Transverse colon (tissue), 4 donors: ENCODE measurements around the gene CHRM5. TPM values are rescaled to one million over a fixed set of nuclear protein-coding genes. Genes with fewer than 3 reads are reported as not detected.
A peak's percentile ranks its signal among the peaks of the same experiment; 100 is the strongest.
"Not testable (repeated sequence)": the region's sequence is repeated elsewhere in the genome, so short reads cannot be mapped to it uniquely, and the experiment has no call there.

ENCODE experiments used
- DNase-seq: peaks from one replicate; pipeline ENCODE4 v3.0.0-alpha.2; 2019
- H3K27ac ChIP-seq, 4 donors: fragments of 200-600 bp; sonication (generic); 2 replicates each; pipeline ENCODE4 v1.5.1; 2016 to 2018; ENCODE audit warnings: inconsistent platforms in 4 of 4
- H3K27me3 ChIP-seq: fragments of 200-600 bp; sonication (generic); 2 replicates; pipeline ENCODE4 v1.5.1; 2017; ENCODE audit warnings: inconsistent platforms
- H3K36me3 ChIP-seq, 4 donors: fragments of 200-600 bp; sonication (generic); 2 replicates each; pipeline ENCODE4 v1.5.1; 2017 to 2019; ENCODE audit warnings: inconsistent platforms in 4 of 4
- H3K4me1 ChIP-seq, 4 donors: fragments of 200-600 bp; sonication (generic); 2 replicates each; pipeline ENCODE4 v1.5.1; 2017 to 2020; ENCODE audit warnings: inconsistent platforms in 4 of 4
- H3K4me3 ChIP-seq, 4 donors: fragments of 200-600 bp; sonication (generic); 1 replicate in 1 of 4; 2 replicates in 3 of 4; pipeline versions ENCODE4 v1.5.1 to v1.6.1; 2017 to 2019; ENCODE audit warnings: inconsistent platforms in 4 of 4
- H3K9me3 ChIP-seq, 2 donors: fragments of 200-600 bp; sonication (generic); 2 replicates each; pipeline ENCODE4 v1.5.1; 2017 to 2019; ENCODE audit warnings: inconsistent platforms in 2 of 2
- EP300 ChIP-seq: sonication (generic); formaldehyde crosslinking; IDR thresholded peaks from one replicate; pipeline ENCODE4 v1.6.1; 2017; ENCODE audit warnings: antibody characterized with exemption, low read depth
- POLR2A ChIP-seq: fragments of 450-650 bp; IDR thresholded peaks from one replicate; pipeline ENCODE4 v1.6.1; 2016; ENCODE audit warnings: antibody characterized with exemption, mild to moderate bottlenecking, moderate library complexity
- POLR2AphosphoS5 ChIP-seq, 3 donors: sonication (generic); formaldehyde crosslinking; IDR thresholded peaks; one replicate each; pipeline ENCODE4 v1.6.1; 2016; ENCODE audit warnings: antibody characterized with exemption in 3 of 3
- WGBS, 2 donors: methylation state at CpG; one replicate each; pipeline ENCODE4 v1.1.5; 2018; ENCODE audit warnings: low coverage in 1 of 2; 5-methylcytosine and 5-hydroxymethylcytosine counted together
- in situ Hi-C, 4 donors: fragments of 200-750 bp; cut with MboI; loops; one replicate each; pipeline versions ENCODE4 v1.15.0 to v1.15.1; 2017; ENCODE audit warnings: low sequenced_read_pairs in 3 of 4, low pct_ligation_motif_present in 1 of 4, low pct_unique_long_range_greater_than_20kb in 1 of 4
- intact Hi-C: fragments of 100-400 bp; cut with DNase I; formaldehyde crosslinking; loops from one replicate; pipeline ENCODE4 v1.15.1; 2023; ENCODE audit warnings: low total_unique reads
- total RNA-seq, 4 donors: library from RNA; depleted of rRNA; stranded (reverse); fragments of >200 nt; gene quantifications; one replicate each; pipeline ENCODE4 v1.1.0, GENCODE V29; 2016
- TF ChIP-seq, protein P1 (sequence below), 5 experiments: fragments of 200-600 bp in 3 of 5; fragments of 450-650 bp in 2 of 5; sonication (generic) in 3 of 5; IDR thresholded peaks; 1 replicate in 2 of 5; 2 replicates in 3 of 5; pipeline ENCODE4 v1.5.1; 2016 to 2017; ENCODE audit warnings: antibody characterized with exemption in 5 of 5, inconsistent platforms in 3 of 5, mild to moderate bottlenecking in 2 of 5, moderate library complexity in 1 of 5

CHRM5 gene
- total RNA-seq, 4 donors from 2014 or later, result not detected

DNA sequence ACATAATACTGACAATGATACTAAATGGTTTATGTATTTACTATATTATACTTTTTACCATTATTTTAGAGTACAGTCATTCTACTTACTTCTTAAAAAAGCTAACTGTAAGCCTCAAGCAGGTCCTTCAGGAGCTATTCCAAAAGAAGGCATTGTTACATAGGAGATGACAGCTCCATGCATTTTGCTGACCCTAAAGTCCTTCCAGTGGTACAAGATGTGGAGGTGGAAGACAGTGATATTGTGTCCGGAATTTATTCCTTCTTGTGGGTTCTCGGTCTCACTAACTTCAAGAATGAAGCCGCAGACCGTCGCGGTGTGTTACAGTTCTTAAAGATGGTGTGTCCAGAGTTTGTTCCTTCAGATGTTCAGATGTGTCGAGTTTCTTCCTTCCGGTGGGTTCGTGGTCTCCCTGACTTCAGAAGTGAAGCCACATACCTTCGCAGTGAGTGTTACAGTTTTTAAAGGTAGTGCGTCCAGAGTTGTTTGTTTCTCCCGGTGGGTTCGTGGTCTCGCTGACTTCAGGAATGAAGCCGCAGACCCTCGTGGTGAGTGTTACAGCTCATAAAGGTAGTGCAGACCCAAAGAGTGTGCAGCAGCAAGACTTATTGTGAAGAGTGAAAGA, 49.8 kb downstream of the CHRM5 start:
- Histone ChIP-seq H3K27me3 (no peaks in the 10 kb centered on the region), H3K27ac (no peak overlapping the region), H3K36me3 (no peaks in the 10 kb centered on the region), H3K4me1 (no peaks in the 10 kb centered on the region), H3K4me3 (no peak overlapping the region), H3K9me3 (no peaks in the 10 kb centered on the region)
- peak; percentile 30 for DNase-seq
- TF ChIP-seq, protein P1, sequence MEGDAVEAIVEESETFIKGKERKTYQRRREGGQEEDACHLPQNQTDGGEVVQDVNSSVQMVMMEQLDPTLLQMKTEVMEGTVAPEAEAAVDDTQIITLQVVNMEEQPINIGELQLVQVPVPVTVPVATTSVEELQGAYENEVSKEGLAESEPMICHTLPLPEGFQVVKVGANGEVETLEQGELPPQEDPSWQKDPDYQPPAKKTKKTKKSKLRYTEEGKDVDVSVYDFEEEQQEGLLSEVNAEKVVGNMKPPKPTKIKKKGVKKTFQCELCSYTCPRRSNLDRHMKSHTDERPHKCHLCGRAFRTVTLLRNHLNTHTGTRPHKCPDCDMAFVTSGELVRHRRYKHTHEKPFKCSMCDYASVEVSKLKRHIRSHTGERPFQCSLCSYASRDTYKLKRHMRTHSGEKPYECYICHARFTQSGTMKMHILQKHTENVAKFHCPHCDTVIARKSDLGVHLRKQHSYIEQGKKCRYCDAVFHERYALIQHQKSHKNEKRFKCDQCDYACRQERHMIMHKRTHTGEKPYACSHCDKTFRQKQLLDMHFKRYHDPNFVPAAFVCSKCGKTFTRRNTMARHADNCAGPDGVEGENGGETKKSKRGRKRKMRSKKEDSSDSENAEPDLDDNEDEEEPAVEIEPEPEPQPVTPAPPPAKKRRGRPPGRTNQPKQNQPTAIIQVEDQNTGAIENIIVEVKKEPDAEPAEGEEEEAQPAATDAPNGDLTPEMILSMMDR (IDR thresholded peaks at IDR 0.05), result no peak
- TF ChIP-seq POLR2A (no peak), POLR2AphosphoS5 (IDR thresholded peaks at IDR 0.05) (no peak), EP300 (no peak)
- in situ Hi-C loops (loop anchor here in 1 of 4 donors (25.0 kb wide), 1 partner anchor 94 kb away; the partner anchor contains the start of genes EMC7 and PGBD4), intact Hi-C loops (no loop called here)
- WGBS, 2 donors, result 82 to 100% methylated on average over 6 to 16 of the region's 16 CpGs

DNA sequence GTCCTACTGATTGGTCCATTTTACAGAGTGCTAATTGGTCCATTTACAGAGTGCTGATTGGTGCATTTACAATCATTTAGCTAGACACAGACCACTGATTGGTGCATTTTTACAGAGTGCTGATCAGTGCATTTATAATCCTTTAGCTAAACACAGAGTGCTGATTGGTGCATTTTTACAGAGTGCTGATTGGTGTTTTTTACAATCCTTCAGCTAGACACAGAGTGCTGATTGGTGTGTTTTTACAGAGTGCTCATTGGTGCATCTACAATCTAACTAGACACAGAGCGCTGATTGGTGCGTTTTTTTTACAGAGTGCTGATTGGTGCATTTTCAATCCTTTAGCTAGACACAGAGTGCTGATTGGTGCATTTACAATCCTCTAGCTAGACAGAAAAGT, 50.4 kb downstream of the CHRM5 start:
- in situ Hi-C loops, result loop anchor here in 1 of 4 donors (25.0 kb wide), 1 partner anchor 94 kb away; the partner anchor contains the start of genes EMC7 and PGBD4

DNA sequence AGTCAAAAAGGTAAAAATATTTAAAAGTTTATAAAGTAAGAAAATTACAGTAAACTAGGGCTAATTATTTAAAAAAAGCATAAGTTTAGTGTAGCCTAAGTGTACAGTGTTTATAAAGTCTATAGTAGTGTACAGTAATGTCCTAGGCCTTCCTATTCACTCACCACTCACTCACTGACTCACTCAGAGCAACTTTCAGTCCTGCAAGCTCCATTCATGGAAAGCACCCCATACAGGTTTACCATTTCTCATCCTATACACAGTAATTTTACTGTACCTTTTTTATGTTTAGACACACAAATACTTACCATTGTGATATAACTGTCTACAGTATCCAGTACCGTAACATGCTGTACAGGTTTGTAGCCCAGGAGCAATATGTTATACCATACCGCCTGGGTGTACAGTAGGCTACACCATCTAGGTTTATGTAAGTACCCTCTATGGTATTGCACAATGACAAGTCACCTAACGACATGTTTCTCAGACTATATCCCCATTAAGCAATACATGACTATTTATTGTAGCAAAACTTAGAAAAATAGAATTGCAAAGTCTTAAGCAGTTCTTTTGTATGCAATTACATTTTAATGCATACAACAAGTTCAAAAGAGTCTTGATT, 51.2 kb downstream of the CHRM5 start:
- no peak for DNase-seq
- Histone ChIP-seq H3K9me3 (no peaks in the 10 kb centered on the region), H3K4me3 (no peak overlapping the region), H3K4me1 (no peaks in the 10 kb centered on the region), H3K27me3 (no peaks in the 10 kb centered on the region), H3K36me3 (no peaks in the 10 kb centered on the region), H3K27ac (no peak overlapping the region)
- in situ Hi-C loops (loop anchor here in 1 of 4 donors (25.0 kb wide), 1 partner anchor 93 kb away; the partner anchor contains the start of genes EMC7 and PGBD4), intact Hi-C loops (no loop called here)
- WGBS, 2 donors, result 94 to 100% methylated on average over 2 to 3 of the region's 3 CpGs
- TF ChIP-seq POLR2A, result no peak
- TF ChIP-seq, protein P1 (IDR thresholded peaks at IDR 0.05), result no peak
- TF ChIP-seq POLR2AphosphoS5 (IDR thresholded peaks at IDR 0.05), result no peak
- no peak for TF ChIP-seq EP300

More for the DNA sequence above, 50.4 kb downstream of the CHRM5 start:
- H3K36me3 ChIP-seq, H3K27me3 ChIP-seq, DNase-seq, H3K9me3 ChIP-seq, H3K4me3 ChIP-seq, H3K27ac ChIP-seq, intact Hi-C loops, H3K4me1 ChIP-seq: not testable (repeated sequence)
- WGBS, 2 donors, result 94 to 100% methylated on average over 2 of the region's 2 CpGs

DNA sequence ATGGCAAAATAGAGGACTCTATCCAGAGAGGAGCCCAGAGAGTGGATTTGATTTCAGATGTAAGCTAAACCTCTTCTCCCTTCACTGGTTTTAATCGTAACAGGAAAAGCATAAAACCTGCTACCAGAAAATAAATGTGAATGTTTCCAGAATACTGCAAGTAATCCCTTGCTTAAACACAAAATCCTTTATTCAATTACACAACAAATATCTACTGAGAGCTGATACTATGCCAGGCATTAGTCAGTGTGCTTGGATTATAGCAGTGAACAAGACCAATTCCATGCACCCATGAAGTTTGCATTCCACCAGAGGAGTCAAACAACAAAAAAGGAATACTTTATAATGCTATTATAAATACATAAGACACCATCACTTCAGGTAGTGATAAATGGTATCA, 55.6 kb downstream of the CHRM5 start:
- intact Hi-C loops (no loop called here), in situ Hi-C loops (loop anchor here in 1 of 4 donors (25.0 kb wide), 1 partner anchor 88 kb away; the partner anchor contains the start of genes EMC7 and PGBD4)
- WGBS, 2 donors, result 75% methylated on average over 1 of the region's 1 CpG; no CpG with 5 or more reads in 1 of the 2 donors

More for the DNA sequence above, 55.6 kb downstream of the CHRM5 start:
- TF ChIP-seq POLR2AphosphoS5 (IDR thresholded peaks at IDR 0.05), result no peak
- TF ChIP-seq, protein P1 (IDR thresholded peaks at IDR 0.05), result no peak
- TF ChIP-seq EP300, result no peak
- no peak for TF ChIP-seq POLR2A
- H3K27ac ChIP-seq, result no peak overlapping the region
- H3K27me3 ChIP-seq, result no peaks in the 10 kb centered on the region
- no peak overlapping the region for H3K4me3 ChIP-seq
- no peaks in the 10 kb centered on the region for H3K9me3 ChIP-seq
- DNase-seq, result no peak
- no peaks in the 10 kb centered on the region for H3K4me1 ChIP-seq
- no peaks in the 10 kb centered on the region for H3K36me3 ChIP-seq
